Measurements from ENCODE around the gene E2F4. TPM values are rescaled to one million over a fixed set of nuclear protein-coding genes. Genes with fewer than 3 reads are reported as not detected.

Gene E2F4
- total and polyA plus RNA-seq, 2 of the 13 experiments (the other 11 are each of a cell fraction or from before 2014, with no cell fraction given): 84.8 to 91.2 TPM

DNA sequence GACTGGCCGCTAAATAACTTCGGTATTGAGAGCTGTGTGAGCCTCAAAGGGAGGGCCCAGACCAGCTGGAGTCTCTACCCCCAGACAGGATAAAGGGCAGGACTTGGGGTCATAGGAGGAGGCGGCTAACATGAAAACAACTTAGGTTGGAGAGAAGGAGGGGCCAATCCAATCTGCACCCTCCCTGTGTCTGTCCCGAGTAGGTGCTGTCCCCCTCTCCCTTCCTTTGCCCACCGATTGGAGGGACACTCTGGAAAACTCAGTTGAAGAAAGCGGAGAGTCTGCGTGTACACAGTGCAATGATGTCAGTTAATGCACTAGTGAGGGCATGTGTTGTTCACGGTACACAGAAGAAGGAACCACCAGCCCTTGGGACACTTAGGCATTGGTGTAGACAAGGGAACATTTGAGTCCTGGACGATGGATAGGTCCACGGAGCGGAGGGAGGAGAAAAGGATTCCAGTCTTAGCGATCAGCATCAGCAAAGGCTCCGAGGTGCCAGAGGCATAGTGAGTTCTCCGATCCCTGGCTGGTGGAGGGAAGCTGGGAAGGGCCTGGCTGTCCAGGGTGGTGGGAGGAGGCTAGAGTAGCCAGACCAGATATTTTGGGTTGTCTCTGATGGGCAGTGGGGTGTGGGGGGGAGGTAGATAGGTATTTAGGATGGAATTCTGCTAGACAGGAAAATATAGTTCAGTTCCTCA lies 20.9 kb upstream of the E2F4 start (continued):
- TF ChIP-seq, protein P1, sequence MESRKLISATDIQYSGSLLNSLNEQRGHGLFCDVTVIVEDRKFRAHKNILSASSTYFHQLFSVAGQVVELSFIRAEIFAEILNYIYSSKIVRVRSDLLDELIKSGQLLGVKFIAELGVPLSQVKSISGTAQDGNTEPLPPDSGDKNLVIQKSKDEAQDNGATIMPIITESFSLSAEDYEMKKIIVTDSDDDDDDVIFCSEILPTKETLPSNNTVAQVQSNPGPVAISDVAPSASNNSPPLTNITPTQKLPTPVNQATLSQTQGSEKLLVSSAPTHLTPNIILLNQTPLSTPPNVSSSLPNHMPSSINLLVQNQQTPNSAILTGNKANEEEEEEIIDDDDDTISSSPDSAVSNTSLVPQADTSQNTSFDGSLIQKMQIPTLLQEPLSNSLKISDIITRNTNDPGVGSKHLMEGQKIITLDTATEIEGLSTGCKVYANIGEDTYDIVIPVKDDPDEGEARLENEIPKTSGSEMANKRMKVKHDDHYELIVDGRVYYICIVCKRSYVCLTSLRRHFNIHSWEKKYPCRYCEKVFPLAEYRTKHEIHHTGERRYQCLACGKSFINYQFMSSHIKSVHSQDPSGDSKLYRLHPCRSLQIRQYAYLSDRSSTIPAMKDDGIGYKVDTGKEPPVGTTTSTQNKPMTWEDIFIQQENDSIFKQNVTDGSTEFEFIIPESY (CRISPR knock-in tag; IDR thresholded peaks at IDR 0.05): no peak
- TF ChIP-seq PAXIP1 (CRISPR knock-in tag; conservative IDR thresholded peaks at IDR 0.05) (peak; percentile 14; the same call in 1 of the 2 replicates), LBX2 (CRISPR knock-in tag; IDR thresholded peaks at IDR 0.05; ENCODE audit: borderline replicate concordance) (no peak), ZNF75D (CRISPR knock-in tag; IDR thresholded peaks at IDR 0.05; ENCODE audit: borderline replicate concordance) (no peak), KDM5A (IDR thresholded peaks at IDR 0.05; ENCODE audit: borderline replicate concordance, low read length) (no peak; the same call in 1 of the 2 replicates), ONECUT2 (CRISPR knock-in tag; IDR thresholded peaks at IDR 0.05) (no peak), ARNTL (CRISPR knock-in tag; IDR thresholded peaks at IDR 0.05) (0 out of 2 replicates have a peak, but pooled peaks have one; percentile 29), ZNF496 (CRISPR knock-in tag; IDR thresholded peaks at IDR 0.05; ENCODE audit: insufficient replicate concordance) (no peak), ZGPAT (CRISPR knock-in tag; IDR thresholded peaks at IDR 0.05) (no peak), ZNF224 (CRISPR knock-in tag; IDR thresholded peaks at IDR 0.05) (no peak), ZHX1 (CRISPR knock-in tag; IDR thresholded peaks at IDR 0.05; ENCODE audit: low read depth) (no peak), ZFP37 (CRISPR knock-in tag; IDR thresholded peaks at IDR 0.05; ENCODE audit: borderline replicate concordance) (no peak)
- TF ChIP-seq, protein P2, sequence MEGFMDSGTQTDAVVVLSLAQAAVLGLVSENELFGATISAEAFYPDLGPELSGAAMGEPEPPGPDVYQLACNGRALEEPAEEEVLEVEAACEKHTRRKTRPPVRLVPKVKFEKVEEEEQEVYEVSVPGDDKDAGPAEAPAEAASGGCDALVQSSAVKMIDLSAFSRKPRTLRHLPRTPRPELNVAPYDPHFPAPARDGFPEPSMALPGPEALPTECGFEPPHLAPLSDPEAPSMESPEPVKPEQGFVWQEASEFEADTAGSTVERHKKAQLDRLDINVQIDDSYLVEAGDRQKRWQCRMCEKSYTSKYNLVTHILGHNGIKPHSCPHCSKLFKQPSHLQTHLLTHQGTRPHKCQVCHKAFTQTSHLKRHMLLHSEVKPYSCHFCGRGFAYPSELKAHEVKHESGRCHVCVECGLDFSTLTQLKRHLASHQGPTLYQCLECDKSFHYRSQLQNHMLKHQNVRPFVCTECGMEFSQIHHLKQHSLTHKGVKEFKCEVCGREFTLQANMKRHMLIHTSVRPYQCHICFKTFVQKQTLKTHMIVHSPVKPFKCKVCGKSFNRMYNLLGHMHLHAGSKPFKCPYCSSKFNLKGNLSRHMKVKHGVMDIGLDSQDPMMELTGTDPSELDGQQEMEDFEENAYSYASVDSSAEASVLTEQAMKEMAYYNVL (CRISPR knock-in tag; IDR thresholded peaks at IDR 0.05; ENCODE audit: borderline replicate concordance): no peak
